ENCODE data around the gene GPHN. TPM values are rescaled to one million over a fixed set of nuclear protein-coding genes. Genes with fewer than 3 reads are reported as not detected.
A peak's percentile ranks its signal among the peaks of the same experiment; 100 is the strongest.

GPHN gene
- total RNA-seq, 6 donors from 2014 or later, result 24.4 to 45.1 (median 31.5) TPM

DNA sequence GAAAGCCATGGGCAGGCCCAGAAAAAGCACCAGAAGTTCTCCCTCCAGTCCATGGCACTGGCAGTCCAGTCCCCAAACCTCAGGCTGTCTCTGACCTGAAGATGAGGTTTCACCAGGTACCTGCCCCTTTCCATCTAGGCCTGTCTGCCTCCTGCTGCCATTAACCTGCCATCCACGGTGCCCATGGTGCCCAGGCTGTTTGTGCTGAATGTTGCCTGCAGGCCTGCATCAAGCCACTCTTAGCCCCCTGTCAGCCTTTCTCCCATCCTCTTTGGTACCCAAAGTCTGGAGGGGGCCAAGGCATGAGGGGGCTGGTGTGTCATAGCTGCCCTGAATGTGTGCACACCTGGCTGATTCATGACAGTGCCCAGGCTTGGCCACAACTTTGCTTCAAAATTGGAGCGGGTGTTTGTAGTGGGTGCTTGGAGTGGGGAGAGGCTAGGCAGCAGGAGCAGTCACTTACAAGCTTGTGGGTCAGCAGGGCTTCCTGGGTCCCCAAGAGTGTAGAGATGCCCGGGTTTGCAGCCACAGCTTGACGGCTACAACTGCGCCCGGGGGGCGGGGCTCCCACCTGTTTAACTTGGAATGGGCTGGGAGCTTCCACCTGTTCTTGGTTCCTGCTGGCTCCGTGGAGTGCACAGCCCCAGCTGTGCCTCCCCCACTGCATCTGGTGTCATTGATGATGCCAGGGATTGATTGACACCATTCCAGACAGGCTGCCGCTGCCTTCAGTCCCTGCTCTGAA is 88.5 kb downstream of the GPHN start:
- WGBS, 2 donors, result 93 to 96% methylated on average over 8 to 9 of the region's 9 CpGs
- DNase-seq (peak in 1 of 2 donors; percentile 64), ATAC-seq (ENCODE audit: low FRiP score in 2 of 2) (peak in 1 of 2 donors; percentile 40)
- H3K27ac ChIP-seq, result no peak overlapping the region
- no peaks in the 10 kb centered on the region for H3K4me1 ChIP-seq
- no peak overlapping the region for H3K4me3 ChIP-seq
- no peaks in the 10 kb centered on the region for H3K36me3 ChIP-seq
- H3K9me3 ChIP-seq, result peaks cover 0 to 12% (median 7%) of the 10 kb centered on the region in 4 donors
- H3K27me3 ChIP-seq, result no peaks in the 10 kb centered on the region
- no peak for TF ChIP-seq POLR2A (IDR thresholded peaks at IDR 0.05)
- TF ChIP-seq EP300 (IDR thresholded peaks at IDR 0.05), result no peak
- no peak for TF ChIP-seq POLR2AphosphoS5 (IDR thresholded peaks at IDR 0.05)
- TF ChIP-seq, protein P1, sequence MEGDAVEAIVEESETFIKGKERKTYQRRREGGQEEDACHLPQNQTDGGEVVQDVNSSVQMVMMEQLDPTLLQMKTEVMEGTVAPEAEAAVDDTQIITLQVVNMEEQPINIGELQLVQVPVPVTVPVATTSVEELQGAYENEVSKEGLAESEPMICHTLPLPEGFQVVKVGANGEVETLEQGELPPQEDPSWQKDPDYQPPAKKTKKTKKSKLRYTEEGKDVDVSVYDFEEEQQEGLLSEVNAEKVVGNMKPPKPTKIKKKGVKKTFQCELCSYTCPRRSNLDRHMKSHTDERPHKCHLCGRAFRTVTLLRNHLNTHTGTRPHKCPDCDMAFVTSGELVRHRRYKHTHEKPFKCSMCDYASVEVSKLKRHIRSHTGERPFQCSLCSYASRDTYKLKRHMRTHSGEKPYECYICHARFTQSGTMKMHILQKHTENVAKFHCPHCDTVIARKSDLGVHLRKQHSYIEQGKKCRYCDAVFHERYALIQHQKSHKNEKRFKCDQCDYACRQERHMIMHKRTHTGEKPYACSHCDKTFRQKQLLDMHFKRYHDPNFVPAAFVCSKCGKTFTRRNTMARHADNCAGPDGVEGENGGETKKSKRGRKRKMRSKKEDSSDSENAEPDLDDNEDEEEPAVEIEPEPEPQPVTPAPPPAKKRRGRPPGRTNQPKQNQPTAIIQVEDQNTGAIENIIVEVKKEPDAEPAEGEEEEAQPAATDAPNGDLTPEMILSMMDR (IDR thresholded peaks at IDR 0.05), result no peak

DNA sequence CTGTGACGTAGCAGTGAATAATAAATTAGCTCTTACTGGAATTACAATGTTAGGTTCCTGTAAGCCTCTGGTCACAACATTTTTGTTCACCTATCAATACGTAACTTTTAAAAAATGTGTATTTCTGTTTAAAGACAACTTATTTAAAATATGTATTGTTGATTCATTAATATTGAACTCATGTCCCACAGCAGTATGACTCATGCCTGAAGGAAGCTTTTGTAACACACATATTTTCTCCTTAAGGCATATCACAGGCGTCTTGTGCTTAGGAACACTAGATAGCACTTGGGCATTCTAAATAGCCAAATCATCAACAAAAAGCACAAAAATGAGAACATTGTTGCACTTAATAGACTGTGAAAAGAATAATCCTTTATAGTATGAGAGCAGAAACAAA is 92.5 kb downstream of the GPHN start:
- 95 to 96% methylated on average over 3 of the region's 3 CpGs for WGBS, 2 donors
- ATAC-seq (ENCODE audit: low FRiP score in 2 of 2) (no peak), DNase-seq (no peak)
- Histone ChIP-seq H3K4me1 (peaks cover 0 to 5% (median 1%) of the 10 kb centered on the region in 4 donors), H3K27ac (no peak overlapping the region), H3K36me3 (no peaks in the 10 kb centered on the region), H3K9me3 (peaks cover 0 to 6% (median 3%) of the 10 kb centered on the region in 4 donors), H3K27me3 (no peaks in the 10 kb centered on the region), H3K4me3 (no peak overlapping the region)
- TF ChIP-seq, protein P1 (IDR thresholded peaks at IDR 0.05), result no peak
- TF ChIP-seq POLR2A (IDR thresholded peaks at IDR 0.05) (no peak), EP300 (IDR thresholded peaks at IDR 0.05) (no peak), POLR2AphosphoS5 (IDR thresholded peaks at IDR 0.05) (no peak)

- ATAC-seq (ENCODE audit: low FRiP score in 2 of 2) (no peak), DNase-seq (no peak)
- no peak overlapping the region for H3K4me3 ChIP-seq
- no peak for TF ChIP-seq POLR2A (IDR thresholded peaks at IDR 0.05)
- TF ChIP-seq POLR2AphosphoS5 (IDR thresholded peaks at IDR 0.05), result no peak
- no peak for TF ChIP-seq EP300 (IDR thresholded peaks at IDR 0.05)
- TF ChIP-seq, protein P1 (IDR thresholded peaks at IDR 0.05), result no peak
- peaks cover 0 to 5% (median 1%) of the 10 kb centered on the region in 4 donors for H3K4me1 ChIP-seq
- no peak overlapping the region for H3K27ac ChIP-seq
- H3K27me3 ChIP-seq, result no peaks in the 10 kb centered on the region
- H3K36me3 ChIP-seq, result no peaks in the 10 kb centered on the region
- 76 to 82% methylated on average over 2 of the region's 2 CpGs for WGBS, 2 donors
- peaks cover 0 to 4% (median 0%) of the 10 kb centered on the region in 4 donors for H3K9me3 ChIP-seq
Measured at GRCh38 chr14:66601932-66602578, 94.1 kb downstream of the GPHN start.

GRCh38 chr14:66603945-66604344 is 96.0 kb downstream of the GPHN start:
- DNase-seq (no peak), ATAC-seq (ENCODE audit: low FRiP score in 2 of 2) (no peak)
- TF ChIP-seq, protein P1 (IDR thresholded peaks at IDR 0.05), result no peak
- TF ChIP-seq POLR2A (IDR thresholded peaks at IDR 0.05) (no peak), POLR2AphosphoS5 (IDR thresholded peaks at IDR 0.05) (no peak), EP300 (IDR thresholded peaks at IDR 0.05) (no peak)
- H3K27me3 ChIP-seq, result no peaks in the 10 kb centered on the region
- no peaks in the 10 kb centered on the region for H3K36me3 ChIP-seq
- H3K9me3 ChIP-seq, result peaks cover 0 to 3% (median 0%) of the 10 kb centered on the region in 4 donors
- no peak overlapping the region for H3K27ac ChIP-seq
- peaks cover 0 to 5% (median 1%) of the 10 kb centered on the region in 4 donors for H3K4me1 ChIP-seq
- H3K4me3 ChIP-seq, result no peak overlapping the region

Measured in upper lobe of left lung (tissue), 6 donors.